ENCODE results near the gene SLC51B.
"Not testable (repeated sequence)": the region's sequence is repeated elsewhere in the genome, so short reads cannot be mapped to it uniquely, and the experiment has no call there.

Gene SLC51B

GRCh38 chr15:65004993-65005392, 40.2 kb upstream of the SLC51B start:
- Histone ChIP-seq H3K4me2 (ENCODE audit: low read length) (no peak overlapping the region), H3K27me3 (ENCODE audit: control insufficient read depth, low read length) (no peaks in the 10 kb centered on the region), H3F3A (ENCODE audit: control insufficient read depth, insufficient read depth) (no peaks in the 10 kb centered on the region), H3K9me3 (ENCODE audit: control insufficient read depth, insufficient read depth, low read length) (no peaks in the 10 kb centered on the region), H3K9me2 (replicated peaks; ENCODE audit: control insufficient read depth, low read length) (no peaks in the 10 kb centered on the region), H3K27ac (ENCODE audit: low read depth, low read length) (no peak overlapping the region), H4K20me1 (ENCODE audit: control insufficient read depth, insufficient read depth, low read depth, low read length) (no peaks in the 10 kb centered on the region), H3K36me3 (ENCODE audit: control insufficient read depth, low read length) (peaks cover 5% of the 10 kb centered on the region), H3K4me1 (ENCODE audit: control insufficient read depth, low read length) (no peaks in the 10 kb centered on the region), H3K4me3 (ENCODE audit: low read length) (no peak overlapping the region), H3K79me2 (ENCODE audit: control insufficient read depth, low read length) (no peaks in the 10 kb centered on the region)
- TF ChIP-seq EZH2phosphoT487 (IDR thresholded peaks at IDR 0.05; ENCODE audit: borderline replicate concordance, low read length) (no peak), CTCF (IDR thresholded peaks at IDR 0.05; ENCODE audit: low read depth, low read length, poor library complexity, severe bottlenecking) (no peak)

- H3K9me3 ChIP-seq (ENCODE audit: control insufficient read depth, insufficient read depth, low read length), result no peaks in the 10 kb centered on the region
- TF ChIP-seq CTCF (IDR thresholded peaks at IDR 0.05; ENCODE audit: low read depth, low read length, poor library complexity, severe bottlenecking) (no peak), EZH2phosphoT487 (IDR thresholded peaks at IDR 0.05; ENCODE audit: borderline replicate concordance, low read length) (no peak)
- H3K9me2 ChIP-seq (replicated peaks; ENCODE audit: control insufficient read depth, low read length), result no peaks in the 10 kb centered on the region
- no peaks in the 10 kb centered on the region for H3F3A ChIP-seq (ENCODE audit: control insufficient read depth, insufficient read depth)
- no peaks in the 10 kb centered on the region for H3K79me2 ChIP-seq (ENCODE audit: control insufficient read depth, low read length)
- no peaks in the 10 kb centered on the region for H4K20me1 ChIP-seq (ENCODE audit: control insufficient read depth, insufficient read depth, low read depth, low read length)
- H3K4me1 ChIP-seq (ENCODE audit: control insufficient read depth, low read length), result no peaks in the 10 kb centered on the region
- peaks cover 7% of the 10 kb centered on the region for H3K36me3 ChIP-seq (ENCODE audit: control insufficient read depth, low read length)
- H3K4me3 ChIP-seq (ENCODE audit: low read length), result no peak overlapping the region
- H3K27ac ChIP-seq (ENCODE audit: low read depth, low read length), result no peak overlapping the region
- H3K27me3 ChIP-seq (ENCODE audit: control insufficient read depth, low read length), result no peaks in the 10 kb centered on the region
- H3K4me2 ChIP-seq (ENCODE audit: low read length), result no peak overlapping the region
These were observed 38.3 kb upstream of the SLC51B start for GRCh38 chr15:65006876-65007275.

- Histone ChIP-seq H3K27ac (ENCODE audit: low read depth, low read length) (no peak overlapping the region), H3K36me3 (ENCODE audit: control insufficient read depth, low read length) (peaks cover 24% of the 10 kb centered on the region), H3K4me3 (ENCODE audit: low read length) (no peak overlapping the region), H3K79me2 (ENCODE audit: control insufficient read depth, low read length) (no peaks in the 10 kb centered on the region), H4K20me1 (ENCODE audit: control insufficient read depth, insufficient read depth, low read depth, low read length) (no peaks in the 10 kb centered on the region), H3K27me3 (ENCODE audit: control insufficient read depth, low read length) (no peaks in the 10 kb centered on the region), H3F3A (ENCODE audit: control insufficient read depth, insufficient read depth) (no peaks in the 10 kb centered on the region), H3K4me2 (ENCODE audit: low read length) (no peak overlapping the region), H3K9me3 (ENCODE audit: control insufficient read depth, insufficient read depth, low read length) (peaks cover 8% of the 10 kb centered on the region; the same call in 1 of the 2 replicates), H3K9me2 (replicated peaks; ENCODE audit: control insufficient read depth, low read length) (no peaks in the 10 kb centered on the region), H3K4me1 (ENCODE audit: control insufficient read depth, low read length) (no peaks in the 10 kb centered on the region)
- peak; percentile 20 for TF ChIP-seq CTCF (IDR thresholded peaks at IDR 0.05; ENCODE audit: low read depth, low read length, poor library complexity, severe bottlenecking)
- TF ChIP-seq EZH2phosphoT487 (IDR thresholded peaks at IDR 0.05; ENCODE audit: borderline replicate concordance, low read length), result no peak
These were observed 36.2 kb upstream of the SLC51B start for GRCh38 chr15:65008983-65009382.

DNA sequence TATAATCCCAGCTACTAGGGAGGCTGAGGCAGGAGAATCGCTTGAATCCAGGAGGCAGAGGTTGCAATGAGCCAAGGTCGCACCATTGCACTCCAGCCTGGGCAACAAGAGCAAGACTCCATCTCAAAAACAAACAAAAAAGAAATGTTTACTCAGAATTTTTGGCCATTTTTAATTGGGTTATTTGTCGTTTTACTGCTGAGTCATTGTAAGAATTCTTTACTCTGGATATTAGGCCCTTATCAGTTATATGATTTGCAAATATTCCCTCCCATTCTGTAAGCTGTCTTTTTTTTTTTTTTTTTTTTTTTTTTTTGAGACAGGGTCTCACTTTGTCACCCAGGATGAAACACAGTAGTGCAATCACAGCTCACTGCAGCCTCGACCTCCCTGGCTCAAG, 34.0 kb upstream of the SLC51B start:
- not testable (repeated sequence) for H3K27me3 ChIP-seq (ENCODE audit: control insufficient read depth, low read length); H3K4me2 ChIP-seq (ENCODE audit: low read length); H3K27ac ChIP-seq (ENCODE audit: low read depth, low read length); H3K4me3 ChIP-seq (ENCODE audit: low read length); H3K4me1 ChIP-seq (ENCODE audit: control insufficient read depth, low read length); H3K9me3 ChIP-seq (ENCODE audit: control insufficient read depth, insufficient read depth, low read length); H4K20me1 ChIP-seq (ENCODE audit: control insufficient read depth, insufficient read depth, low read depth, low read length); H3K79me2 ChIP-seq (ENCODE audit: control insufficient read depth, low read length); H3K9me2 ChIP-seq (replicated peaks; ENCODE audit: control insufficient read depth, low read length); H3F3A ChIP-seq (ENCODE audit: control insufficient read depth, insufficient read depth)
- H3K36me3 ChIP-seq (ENCODE audit: control insufficient read depth, low read length), result peaks cover 39% of the 10 kb centered on the region
